ENCODE data around the gene NKAIN2. TPM values are rescaled to one million over a fixed set of nuclear protein-coding genes. Genes with fewer than 3 reads are reported as not detected.

Gene NKAIN2
- total RNA-seq, 2 experiments from 2014 or later: not detected

- Mint-ChIP-seq H3K36me3 (no peaks in the 10 kb centered on the region), H3K27me3 (no peaks in the 10 kb centered on the region), H3K27ac (no peak overlapping the region), H3K4me3 (no peak overlapping the region), H3K9me3 (peaks cover 2% of the 10 kb centered on the region), H3K4me1 (no peaks in the 10 kb centered on the region)
- DNase-seq: no peak
Measured at GRCh38 chr6:124040655-124041054, 237.0 kb downstream of the NKAIN2 start.

DNA sequence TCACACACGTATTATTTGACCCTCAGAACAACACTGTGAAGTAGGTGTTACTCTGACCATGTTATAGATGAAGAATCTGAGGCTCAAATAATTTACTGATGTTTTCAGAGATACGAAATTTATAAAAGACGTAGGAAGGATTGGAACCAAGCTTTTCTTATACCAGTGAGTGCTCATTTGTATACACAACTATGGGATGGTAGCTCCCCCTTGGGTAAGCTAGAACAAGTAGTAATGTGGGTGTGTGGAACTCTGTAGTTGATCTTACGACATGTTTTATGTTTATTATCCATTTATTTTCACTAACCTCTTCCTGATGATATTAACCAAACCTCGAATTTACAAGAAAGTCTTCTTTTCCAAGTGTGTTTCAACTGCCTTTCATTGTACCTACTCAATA lies 248.5 kb downstream of the NKAIN2 start:
- Mint-ChIP-seq H3K27me3 (no peaks in the 10 kb centered on the region), H3K4me3 (no peak overlapping the region)

GRCh38 chr6:124053315-124053714 lies 249.7 kb downstream of the NKAIN2 start:
- Mint-ChIP-seq H3K9me3 (peaks cover 1% of the 10 kb centered on the region), H3K27ac (no peak overlapping the region), H3K4me1 (peaks cover 3% of the 10 kb centered on the region), H3K36me3 (no peaks in the 10 kb centered on the region), H3K4me3 (no peak overlapping the region), H3K27me3 (no peaks in the 10 kb centered on the region)
- no peak for DNase-seq

More for the DNA sequence above, 248.5 kb downstream of the NKAIN2 start:
- H3K4me1 Mint-ChIP-seq: peaks cover 3% of the 10 kb centered on the region
- peaks cover 3% of the 10 kb centered on the region for H3K9me3 Mint-ChIP-seq
- no peak overlapping the region for H3K27ac Mint-ChIP-seq
- no peak for DNase-seq
- no peaks in the 10 kb centered on the region for H3K36me3 Mint-ChIP-seq

- Mint-ChIP-seq H3K4me1 (peaks cover 3% of the 10 kb centered on the region), H3K9me3 (peaks cover 1% of the 10 kb centered on the region), H3K27me3 (no peaks in the 10 kb centered on the region), H3K4me3 (no peak overlapping the region), H3K27ac (no peak overlapping the region), H3K36me3 (no peaks in the 10 kb centered on the region)
- DNase-seq: no peak
Measured at GRCh38 chr6:124054034-124054433, 250.4 kb downstream of the NKAIN2 start.

DNA sequence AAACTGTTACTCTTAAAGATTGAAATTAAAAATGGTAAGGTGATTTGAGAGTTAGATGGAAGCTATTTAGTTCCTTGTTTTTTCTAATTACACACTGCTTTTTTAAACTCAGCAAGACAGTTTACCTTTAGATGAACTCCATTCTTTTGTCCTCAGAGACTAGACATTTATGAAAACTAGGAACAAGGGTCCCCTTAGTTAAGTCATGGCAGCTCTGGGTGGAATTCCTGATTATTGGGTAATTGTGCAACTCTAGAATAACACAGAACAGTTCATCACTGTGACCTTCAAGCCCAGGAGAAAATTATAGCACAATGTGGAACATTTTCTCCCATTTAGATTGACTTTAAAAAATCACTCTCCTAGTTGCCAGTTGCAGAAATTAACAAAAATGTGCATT lies 251.7 kb downstream of the NKAIN2 start:
- peaks cover 3% of the 10 kb centered on the region for H3K4me1 Mint-ChIP-seq
- no peak overlapping the region for H3K27ac Mint-ChIP-seq
- no peaks in the 10 kb centered on the region for H3K27me3 Mint-ChIP-seq
- H3K9me3 Mint-ChIP-seq: no peaks in the 10 kb centered on the region
- DNase-seq: no peak
- no peak overlapping the region for H3K4me3 Mint-ChIP-seq
- no peaks in the 10 kb centered on the region for H3K36me3 Mint-ChIP-seq

DNA sequence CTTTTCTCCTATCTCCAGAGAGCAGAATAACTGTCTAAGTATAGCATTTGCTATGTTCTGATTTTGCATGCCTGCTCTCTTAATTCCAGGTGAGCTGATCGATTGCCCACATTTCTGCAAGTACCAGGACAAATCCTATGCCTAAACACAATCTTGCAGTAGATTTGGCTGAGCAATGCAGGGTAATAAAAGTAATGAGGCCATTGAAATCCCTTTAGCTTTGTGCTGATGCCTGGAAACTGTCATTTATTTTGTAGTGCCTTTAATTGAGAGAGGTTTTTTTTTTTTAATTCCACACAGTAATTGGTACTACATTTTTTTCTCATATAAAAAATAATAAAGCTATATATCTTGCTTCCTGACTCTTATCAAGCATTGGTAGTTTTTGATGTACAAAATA lies 252.3 kb downstream of the NKAIN2 start:
- H3K4me3 Mint-ChIP-seq: no peak overlapping the region
- H3K4me1 Mint-ChIP-seq: peaks cover 3% of the 10 kb centered on the region
- no peaks in the 10 kb centered on the region for H3K9me3 Mint-ChIP-seq
- no peaks in the 10 kb centered on the region for H3K27me3 Mint-ChIP-seq
- no peak for DNase-seq
- no peak overlapping the region for H3K27ac Mint-ChIP-seq
- no peaks in the 10 kb centered on the region for H3K36me3 Mint-ChIP-seq

- Mint-ChIP-seq H3K36me3 (no peaks in the 10 kb centered on the region), H3K4me3 (no peak overlapping the region), H3K9me3 (no peaks in the 10 kb centered on the region), H3K4me1 (peaks cover 3% of the 10 kb centered on the region), H3K27me3 (no peaks in the 10 kb centered on the region), H3K27ac (no peak overlapping the region)
- DNase-seq: no peak
Measured at GRCh38 chr6:124056407-124057334, 253.0 kb downstream of the NKAIN2 start.

GRCh38 chr6:124057461-124057860 lies 253.8 kb downstream of the NKAIN2 start:
- Mint-ChIP-seq H3K36me3 (no peaks in the 10 kb centered on the region), H3K27me3 (no peaks in the 10 kb centered on the region), H3K4me3 (no peak overlapping the region), H3K9me3 (no peaks in the 10 kb centered on the region), H3K27ac (no peak overlapping the region), H3K4me1 (peaks cover 3% of the 10 kb centered on the region)
- DNase-seq: no peak

- H3K36me3 Mint-ChIP-seq: no peaks in the 10 kb centered on the region
Measured at GRCh38 chr6:124064317-124065113, 260.9 kb downstream of the NKAIN2 start.

GRCh38 chr6:124066269-124066668 lies 262.6 kb downstream of the NKAIN2 start:
- DNase-seq: no peak
- H3K36me3 Mint-ChIP-seq: no peaks in the 10 kb centered on the region
- H3K9me3 Mint-ChIP-seq: no peaks in the 10 kb centered on the region
- no peak overlapping the region for H3K4me3 Mint-ChIP-seq
- no peaks in the 10 kb centered on the region for H3K27me3 Mint-ChIP-seq
- H3K4me1 Mint-ChIP-seq: no peaks in the 10 kb centered on the region
- H3K27ac Mint-ChIP-seq: no peak overlapping the region

More at GRCh38 chr6:124064317-124065113, 260.9 kb downstream of the NKAIN2 start:
- Mint-ChIP-seq H3K4me3 (no peak overlapping the region), H3K27ac (no peak overlapping the region), H3K9me3 (no peaks in the 10 kb centered on the region), H3K4me1 (no peaks in the 10 kb centered on the region), H3K27me3 (no peaks in the 10 kb centered on the region)
- no peak for DNase-seq

- no peaks in the 10 kb centered on the region for H3K36me3 Mint-ChIP-seq
- H3K27me3 Mint-ChIP-seq: no peaks in the 10 kb centered on the region
- H3K27ac Mint-ChIP-seq: no peak overlapping the region
- H3K4me1 Mint-ChIP-seq: no peaks in the 10 kb centered on the region
- no peak for DNase-seq
- no peak overlapping the region for H3K4me3 Mint-ChIP-seq
- peaks cover under 1% of the 10 kb centered on the region for H3K9me3 Mint-ChIP-seq
Measured at GRCh38 chr6:124066946-124067552, 263.4 kb downstream of the NKAIN2 start.

DNA sequence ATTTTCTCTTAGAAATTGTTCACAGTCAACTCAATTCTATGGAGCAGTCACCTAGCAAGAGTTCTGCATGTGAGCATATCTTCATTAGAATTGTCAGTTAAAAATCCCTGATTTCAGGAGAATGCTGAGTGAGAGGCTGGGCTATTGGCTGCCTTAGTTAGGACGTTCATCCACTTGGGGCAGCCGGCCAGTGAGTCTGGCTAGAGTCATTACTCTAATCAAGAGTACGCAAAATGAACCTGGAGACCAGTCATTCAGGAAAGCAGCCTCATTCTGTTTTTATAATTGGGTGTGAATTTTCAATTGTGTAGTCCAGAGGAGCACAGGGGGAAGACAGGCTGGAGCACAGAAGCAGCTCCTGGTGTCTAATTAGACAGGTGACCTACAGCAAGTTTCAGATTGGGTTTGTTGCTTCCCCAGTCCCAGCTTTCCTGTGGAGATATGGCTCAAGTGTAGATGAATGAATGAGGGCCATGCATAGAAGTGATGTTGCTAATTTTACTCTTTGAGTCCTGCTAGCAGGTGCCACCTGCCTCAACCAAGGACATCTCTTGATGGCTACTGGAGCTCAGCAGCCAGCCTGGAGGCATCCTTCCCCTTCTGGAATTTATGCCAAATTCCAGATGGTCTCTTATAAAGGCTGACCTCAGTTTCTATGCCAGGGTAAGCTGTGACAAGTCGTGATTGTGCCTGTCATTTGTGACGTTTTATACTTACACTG lies 265.7 kb downstream of the NKAIN2 start:
- peaks cover 3% of the 10 kb centered on the region for H3K9me3 Mint-ChIP-seq
- no peaks in the 10 kb centered on the region for H3K36me3 Mint-ChIP-seq
- H3K4me3 Mint-ChIP-seq: no peak overlapping the region
- DNase-seq: no peak
- H3K27me3 Mint-ChIP-seq: no peaks in the 10 kb centered on the region
- H3K27ac Mint-ChIP-seq: no peak overlapping the region
- H3K4me1 Mint-ChIP-seq: no peaks in the 10 kb centered on the region

DNA sequence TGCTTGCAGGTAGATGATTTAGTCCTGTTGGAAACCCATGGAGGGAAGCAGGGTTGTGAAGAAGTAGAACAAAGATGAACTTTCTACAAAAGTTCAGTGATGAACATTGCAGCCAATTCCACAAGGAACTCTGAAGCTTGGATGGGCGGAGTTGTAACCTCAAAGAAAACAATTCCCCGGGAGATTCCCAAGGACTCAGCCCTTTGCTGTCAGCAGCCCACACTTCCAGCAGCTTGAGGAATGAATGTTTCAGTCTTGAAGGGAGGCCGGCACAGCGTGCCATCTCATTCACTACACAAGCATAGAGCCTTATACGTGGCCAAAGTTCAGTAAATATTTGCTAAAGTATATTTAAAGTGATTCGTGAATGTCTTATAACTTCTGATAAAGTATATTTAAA lies 269.4 kb downstream of the NKAIN2 start:
- Mint-ChIP-seq H3K4me3 (no peak overlapping the region), H3K4me1 (no peaks in the 10 kb centered on the region), H3K27ac (no peak overlapping the region), H3K36me3 (no peaks in the 10 kb centered on the region), H3K27me3 (no peaks in the 10 kb centered on the region), H3K9me3 (peaks cover 3% of the 10 kb centered on the region)
- DNase-seq: no peak

DNA sequence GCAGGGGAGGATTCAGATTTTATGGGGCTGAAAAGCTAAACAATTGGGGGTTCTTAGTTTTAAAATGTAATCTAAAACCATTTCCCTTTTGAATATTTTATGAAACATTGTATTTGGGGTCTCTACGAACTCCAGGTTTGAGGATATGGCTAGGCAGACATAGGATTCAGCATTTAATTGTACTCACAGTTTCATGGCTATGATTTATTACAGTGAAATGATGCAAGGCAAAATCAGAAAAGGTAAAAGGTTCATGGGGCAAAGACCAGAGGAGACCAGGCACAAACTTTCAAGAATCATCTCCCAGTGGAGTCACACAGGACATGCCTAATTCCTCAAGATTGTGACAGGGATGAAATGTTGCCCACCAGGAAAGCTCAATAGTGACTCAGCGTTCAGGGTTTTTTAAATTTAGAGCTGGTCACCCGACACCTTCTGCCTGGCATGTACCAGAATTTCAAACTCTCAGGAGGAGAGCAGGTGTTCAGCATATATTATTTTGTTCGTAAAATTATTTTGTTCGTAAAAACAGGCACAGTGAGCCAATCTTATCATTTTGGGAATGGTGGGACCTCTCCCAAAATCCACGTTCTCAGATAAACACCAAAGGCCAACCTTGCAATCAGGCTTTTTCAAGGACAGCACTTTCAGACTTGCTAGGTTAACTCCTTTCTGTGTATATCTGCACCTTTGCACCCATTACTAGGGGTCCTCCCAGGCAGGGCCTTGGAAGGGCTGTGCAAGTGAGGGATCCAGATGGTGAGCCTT lies 270.3 kb downstream of the NKAIN2 start:
- Mint-ChIP-seq H3K27me3 (no peaks in the 10 kb centered on the region), H3K4me3 (no peak overlapping the region), H3K4me1 (no peaks in the 10 kb centered on the region), H3K9me3 (peaks cover 3% of the 10 kb centered on the region), H3K36me3 (no peaks in the 10 kb centered on the region), H3K27ac (no peak overlapping the region)
- no peak for DNase-seq
